Measurements from ENCODE around the gene HYI.
"Not testable (repeated sequence)": the region's sequence is repeated elsewhere in the genome, so short reads cannot be mapped to it uniquely, and the experiment has no call there.

HYI gene

DNA sequence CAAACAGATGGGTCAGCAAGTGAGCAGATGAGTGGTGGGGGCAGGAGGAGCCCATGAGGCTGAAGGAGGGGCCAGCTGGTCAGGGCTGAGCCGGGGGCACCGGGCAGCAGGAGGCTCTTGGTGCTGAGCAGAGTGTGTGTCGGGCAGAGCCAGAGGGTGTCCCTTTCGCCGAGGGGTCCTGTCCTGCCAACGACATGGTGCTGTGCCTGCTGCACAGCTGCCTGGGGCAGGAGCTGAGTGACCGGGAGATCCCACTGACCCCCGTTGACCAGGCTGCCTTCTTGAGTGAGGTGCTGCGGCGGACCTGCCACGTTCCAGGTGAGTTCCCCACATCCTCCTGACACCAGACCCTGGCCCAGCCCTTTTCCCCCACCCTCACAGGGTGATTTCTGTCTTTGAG, 27.5 kb downstream of the HYI start:
- no peak for DNase-seq

DNA sequence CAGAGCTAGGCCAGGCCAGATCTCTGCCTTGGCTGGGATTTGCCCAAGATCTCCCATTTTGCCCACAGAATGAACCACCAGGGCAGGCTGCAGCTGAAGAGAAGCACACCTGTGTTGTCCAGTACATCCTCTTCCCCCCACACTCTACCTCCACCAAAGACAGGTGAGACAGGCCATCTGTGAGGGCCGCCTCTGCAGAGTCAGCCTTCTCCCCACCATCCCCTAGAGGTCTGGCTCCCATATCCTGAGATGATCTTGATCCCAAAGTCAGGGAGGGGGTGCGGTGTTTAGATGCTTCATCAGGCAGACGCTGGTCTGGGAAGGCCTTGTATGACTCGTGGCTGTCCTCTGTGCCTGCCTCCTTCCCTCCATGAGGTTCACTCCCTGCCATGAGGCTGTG, 28.7 kb downstream of the HYI start:
- no peak for DNase-seq

DNA sequence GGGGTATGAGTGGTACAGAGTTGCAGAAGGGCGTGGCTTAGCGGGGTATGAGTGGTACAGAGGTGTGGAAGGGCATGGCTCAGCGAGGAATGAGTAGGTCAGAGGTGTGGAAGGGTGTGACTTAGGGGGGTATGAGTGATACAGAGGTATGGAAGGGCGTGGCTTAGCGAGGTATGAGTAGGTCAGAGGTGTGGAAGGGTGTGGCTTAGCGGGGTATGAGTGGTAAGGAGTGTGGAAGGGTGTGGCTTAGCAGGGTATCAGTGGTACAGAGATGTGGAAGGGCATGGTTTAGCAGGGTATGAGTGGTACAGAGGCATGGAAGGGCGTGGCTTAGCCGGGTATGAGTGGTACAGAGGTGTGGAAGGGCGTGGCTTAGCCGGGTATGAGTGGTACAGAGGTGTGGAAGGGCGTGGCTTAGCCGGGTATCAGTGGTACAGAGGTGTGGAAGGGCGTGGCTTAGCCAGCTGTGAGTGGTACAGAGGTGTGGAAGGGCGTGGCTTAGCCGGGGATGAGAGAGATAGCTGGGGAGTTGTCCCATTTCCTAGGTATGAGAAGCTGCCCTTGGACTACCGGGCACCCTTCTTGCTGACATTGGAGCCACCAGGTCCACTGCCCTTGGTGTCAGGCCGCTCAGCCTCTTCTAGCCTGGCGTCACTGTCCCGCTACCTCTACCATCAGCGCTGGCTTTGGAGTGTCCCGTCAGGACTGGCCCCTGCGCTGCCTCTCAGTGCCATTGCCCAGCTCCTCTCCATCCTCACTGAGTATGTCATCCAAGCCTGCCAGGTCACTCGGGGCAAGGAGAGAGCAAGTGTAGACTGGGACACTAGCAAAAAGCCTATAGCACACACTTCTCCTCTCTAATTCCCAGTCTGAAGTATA, 29.8 kb downstream of the HYI start:
- no peak for DNase-seq

DNA sequence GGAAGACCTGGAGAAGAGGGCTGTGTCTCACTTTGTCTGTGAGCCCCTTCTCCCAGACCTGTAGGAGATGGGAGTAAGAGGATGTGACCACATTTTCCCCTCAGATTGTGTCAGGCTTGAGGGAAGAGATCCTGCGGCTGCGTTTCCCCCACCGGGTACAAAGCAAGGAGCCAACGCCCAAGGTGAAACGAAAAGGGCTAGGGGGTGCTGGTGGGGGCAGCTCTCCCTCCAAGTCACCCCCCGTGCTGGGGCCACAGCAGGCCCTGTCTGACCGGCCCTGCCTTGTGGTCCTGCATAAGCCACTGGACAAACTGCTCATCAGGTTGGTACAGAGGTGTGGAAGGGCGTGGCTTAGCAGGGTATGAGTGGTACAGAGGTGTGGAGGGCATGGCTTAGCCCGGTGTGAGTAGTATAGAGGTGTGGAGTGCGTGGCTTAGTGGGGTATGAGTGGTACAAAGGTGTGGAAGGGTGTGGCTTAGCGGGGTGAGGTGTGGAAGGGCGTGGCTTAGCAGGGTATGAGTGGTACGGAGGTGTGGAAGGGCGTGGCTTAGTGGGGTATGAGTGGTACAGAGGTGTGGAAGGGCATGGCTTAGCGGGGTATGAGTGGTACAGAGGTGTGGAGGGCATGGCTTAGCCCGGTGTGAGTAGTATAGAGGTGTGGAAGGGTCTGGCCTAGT, 30.6 kb downstream of the HYI start:
- DNase-seq, result no peak

DNA sequence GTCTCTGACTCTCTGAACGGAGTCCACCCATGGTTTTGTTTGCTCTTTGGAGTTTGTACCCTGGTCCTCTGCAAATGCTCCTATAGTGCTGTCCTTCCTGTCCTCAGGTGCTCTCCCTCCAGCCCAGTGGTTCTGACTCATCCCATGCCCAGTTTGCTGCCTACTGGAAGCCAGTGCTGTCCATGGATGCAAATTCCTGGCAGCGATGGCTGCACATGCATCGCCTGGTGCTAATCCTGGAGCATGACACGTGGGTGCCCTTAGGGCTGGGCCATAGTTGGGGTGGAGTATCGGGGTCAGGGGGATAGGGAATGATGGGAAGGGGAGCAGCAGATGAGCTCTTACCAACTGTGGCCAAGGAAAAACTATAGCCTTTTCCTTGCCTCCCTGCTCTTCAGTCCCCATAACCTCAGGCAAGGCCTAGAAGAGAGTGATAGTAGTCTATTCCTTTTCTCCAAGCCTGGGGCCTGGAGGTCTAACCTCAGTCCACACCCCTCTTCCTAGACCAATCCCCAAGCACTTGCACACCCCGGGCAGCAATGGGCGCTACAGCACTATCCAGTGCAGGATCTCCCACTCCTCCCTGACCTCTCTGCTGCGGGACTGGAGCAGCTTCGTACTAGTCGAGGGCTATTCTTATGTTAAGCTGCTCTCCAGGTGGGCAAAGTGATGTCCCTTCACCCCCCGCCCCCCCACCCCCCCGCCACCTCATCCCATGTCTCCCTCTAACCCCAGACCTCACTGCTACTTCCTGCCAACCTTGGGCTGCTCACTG, 31.6 kb downstream of the HYI start:
- DNase-seq, result no peak

DNA sequence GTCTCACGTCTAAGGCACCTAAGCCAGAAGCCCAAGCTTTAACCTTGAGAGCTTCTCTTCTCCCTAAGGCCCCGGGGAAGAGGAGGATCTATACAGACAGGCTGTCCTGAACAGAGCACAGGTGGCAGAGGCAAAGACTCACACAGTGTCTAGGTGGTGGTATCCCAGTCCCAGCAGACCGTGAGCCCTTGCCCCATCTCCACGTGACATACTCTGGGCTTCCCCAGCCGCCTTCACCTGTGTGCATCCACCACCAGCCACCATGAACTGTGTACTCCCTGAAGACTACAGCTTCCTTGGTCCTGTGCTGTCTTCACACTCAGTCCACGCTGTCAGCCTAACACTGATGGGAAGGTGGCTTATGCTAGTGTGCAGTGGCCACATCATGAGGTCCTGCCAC, 32.3 kb downstream of the HYI start:
- no peak for DNase-seq

DNA sequence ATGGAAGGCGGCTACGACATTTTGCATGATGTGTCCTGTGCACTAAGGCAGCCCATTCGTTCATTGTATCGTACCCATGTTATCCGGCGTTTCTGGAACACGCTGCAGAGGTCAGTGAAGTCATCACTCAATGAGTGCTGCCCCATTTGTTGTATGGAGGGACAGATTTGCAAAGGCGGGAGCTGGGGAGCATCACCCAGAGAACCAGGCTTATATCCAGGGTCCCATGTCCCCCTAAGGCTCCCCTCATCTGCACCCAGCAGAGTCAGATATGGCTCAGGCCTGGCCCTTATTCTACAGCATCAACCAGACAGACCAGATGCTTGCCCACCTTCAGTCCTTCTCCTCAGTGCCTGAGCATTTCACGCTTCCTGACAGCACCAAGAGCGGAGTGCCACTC, 32.9 kb downstream of the HYI start:
- no peak for DNase-seq

DNA sequence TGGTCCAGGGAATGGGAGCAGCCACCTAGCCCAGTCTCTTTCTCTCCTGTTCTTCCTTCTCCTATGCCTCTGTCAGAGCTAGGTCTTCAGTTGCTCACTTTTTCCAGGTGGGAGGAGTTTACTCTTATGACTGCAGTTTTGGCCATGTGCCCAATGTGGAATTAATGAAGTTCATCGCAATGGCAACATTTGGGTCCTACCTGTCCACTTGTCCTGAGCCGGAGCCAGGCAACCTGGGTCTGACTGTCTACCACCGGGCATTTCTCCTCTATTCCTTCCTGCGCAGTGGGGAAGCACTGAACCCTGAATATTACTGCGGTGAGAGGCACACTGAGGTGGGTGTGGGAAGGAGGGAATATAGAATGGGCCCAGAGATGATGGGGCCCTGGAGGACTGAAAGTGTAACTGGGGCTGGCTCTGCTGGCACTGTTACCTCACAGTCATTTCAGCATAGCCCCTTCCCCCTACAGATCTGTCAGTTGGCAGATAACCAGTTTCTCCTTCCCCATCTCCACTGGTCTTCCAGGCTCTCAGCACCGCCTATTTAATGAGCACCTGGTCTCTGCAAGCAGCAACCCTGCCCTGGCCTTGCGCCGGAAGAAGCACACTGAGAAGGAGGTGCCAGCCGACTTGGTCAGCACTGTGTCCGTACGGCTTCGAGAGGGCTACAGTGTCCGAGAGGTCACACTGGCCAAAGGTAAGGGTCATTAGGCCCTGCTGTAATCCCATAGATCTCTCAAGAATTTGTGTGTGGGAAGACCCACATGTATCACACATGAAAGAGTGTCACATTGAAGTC, 33.9 kb downstream of the HYI start:
- no peak for DNase-seq

DNA sequence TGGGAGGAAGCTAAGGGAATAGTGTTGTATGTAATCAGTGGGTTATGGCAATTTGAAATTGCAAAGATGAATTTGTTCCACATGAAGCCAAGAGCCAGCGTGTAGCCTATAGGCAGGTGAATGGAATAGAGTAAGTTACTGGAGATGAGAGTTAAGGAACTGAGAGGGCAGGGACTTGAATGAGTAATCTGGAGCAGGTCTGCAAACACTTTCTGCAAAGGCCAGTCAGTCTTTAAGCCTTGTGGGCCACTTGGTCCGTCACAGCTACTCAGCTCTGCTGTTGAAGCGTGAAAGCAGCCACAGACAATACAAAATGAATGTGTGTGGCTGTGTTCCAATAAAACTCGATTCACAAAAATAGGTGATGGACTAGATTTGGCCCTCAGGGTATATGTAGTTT, 34.9 kb downstream of the HYI start:
- DNase-seq, result no peak

DNA sequence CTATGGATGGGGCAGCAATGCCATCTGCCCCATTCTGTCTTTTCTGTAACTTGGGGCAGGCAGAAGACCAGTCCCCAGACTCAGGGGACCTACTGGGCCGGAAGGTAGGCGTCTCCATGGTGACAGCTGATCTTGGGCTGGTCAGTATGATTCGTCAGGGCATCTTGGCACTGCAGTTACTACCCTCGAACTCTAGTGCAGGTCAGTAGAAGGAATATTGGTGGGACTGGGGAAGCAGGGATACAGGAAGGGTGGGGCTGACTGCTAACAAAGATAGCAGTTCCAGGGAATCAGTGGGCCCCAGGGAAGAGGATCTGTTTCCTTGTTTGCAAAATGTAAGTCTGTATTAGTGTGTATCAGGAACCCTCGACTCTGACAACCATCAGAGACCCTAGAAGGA, 37.8 kb downstream of the HYI start:
- DNase-seq, result no peak

DNA sequence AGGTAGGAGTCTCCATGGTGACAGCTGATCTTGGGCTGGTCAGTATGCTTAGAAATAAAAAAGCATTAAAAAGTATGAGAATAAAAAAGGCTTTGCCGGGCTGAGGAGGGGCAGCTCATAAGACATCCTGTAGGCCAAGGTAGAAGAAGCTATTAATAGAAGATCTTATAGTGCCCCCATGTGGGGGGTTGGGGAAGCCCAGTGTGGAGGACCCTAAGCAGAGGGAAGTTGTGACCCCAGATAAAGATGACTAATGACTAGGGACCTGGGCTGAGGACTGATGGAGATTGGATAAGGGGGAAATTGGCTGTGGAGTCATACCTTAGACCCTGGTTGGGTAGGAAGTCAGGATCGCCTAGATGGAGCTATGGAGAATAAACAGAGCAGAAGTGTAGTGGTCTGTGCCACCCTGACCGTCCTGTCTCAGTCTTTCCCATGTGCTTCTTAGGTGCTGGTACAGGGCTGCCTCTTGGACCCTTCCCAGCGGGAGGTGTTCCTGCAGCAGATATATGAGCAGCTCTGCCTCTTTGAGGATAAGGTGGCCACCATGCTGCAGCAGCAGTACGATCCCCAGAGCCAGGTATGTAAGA, 39.0 kb downstream of the HYI start:
- peak; percentile 33 for DNase-seq

DNA sequence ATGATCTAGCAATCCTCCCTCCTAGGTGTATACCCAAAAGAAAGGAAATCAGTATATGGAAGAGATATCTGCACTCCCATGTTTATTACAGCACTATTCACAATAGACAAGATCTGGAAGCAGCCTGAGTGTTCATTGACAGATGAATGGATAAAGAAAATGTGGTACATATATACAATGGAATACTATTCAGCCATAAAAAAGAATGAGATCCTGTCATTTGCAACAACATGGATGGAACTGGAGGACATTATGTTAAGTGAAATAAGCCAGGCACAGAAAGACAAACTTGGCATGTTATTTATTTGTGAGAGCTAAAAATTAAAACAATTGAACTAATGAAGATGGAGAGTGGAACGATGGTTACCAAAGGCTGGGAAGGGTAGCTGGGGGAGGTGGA, 40.3 kb downstream of the HYI start:
- not testable (repeated sequence) for DNase-seq

DNA sequence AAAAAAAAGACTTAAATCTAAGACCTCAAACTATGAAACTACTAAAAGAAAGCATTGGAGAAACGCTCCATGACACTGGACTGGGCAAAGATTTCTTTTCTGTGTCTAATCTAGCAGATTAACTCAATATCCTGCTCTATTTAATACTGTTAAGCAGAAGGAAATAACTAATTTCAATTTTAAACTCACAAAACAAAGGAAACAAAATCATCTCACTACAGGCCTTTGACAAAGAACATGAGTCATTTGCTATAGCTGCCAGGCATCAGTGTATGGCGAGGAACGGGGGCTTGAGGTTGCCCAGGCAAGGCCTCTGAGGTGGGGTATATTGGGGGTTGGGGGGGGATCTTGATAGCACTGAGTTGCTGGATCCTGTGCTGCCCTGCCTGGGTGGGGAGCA, 43.2 kb downstream of the HYI start:
- no peak for DNase-seq

DNA sequence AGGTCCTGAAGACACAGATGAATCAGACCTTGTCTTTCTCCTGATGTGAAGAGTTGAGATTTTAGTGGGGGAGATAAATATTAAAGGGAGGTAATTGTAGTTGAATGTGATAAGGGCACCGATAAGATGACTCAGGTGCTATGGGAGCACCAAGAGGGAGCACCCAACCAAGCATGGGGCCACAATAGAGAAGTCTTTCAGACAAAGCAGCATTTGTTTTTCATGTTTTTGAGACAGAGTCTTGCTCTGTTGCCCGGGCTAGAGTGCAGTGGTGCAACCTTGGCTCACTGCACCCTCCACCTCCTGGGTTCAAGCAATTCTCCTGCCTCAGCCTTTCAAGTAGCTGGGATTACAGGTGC, 47.9 kb downstream of the HYI start:
- DNase-seq, result no peak

DNA sequence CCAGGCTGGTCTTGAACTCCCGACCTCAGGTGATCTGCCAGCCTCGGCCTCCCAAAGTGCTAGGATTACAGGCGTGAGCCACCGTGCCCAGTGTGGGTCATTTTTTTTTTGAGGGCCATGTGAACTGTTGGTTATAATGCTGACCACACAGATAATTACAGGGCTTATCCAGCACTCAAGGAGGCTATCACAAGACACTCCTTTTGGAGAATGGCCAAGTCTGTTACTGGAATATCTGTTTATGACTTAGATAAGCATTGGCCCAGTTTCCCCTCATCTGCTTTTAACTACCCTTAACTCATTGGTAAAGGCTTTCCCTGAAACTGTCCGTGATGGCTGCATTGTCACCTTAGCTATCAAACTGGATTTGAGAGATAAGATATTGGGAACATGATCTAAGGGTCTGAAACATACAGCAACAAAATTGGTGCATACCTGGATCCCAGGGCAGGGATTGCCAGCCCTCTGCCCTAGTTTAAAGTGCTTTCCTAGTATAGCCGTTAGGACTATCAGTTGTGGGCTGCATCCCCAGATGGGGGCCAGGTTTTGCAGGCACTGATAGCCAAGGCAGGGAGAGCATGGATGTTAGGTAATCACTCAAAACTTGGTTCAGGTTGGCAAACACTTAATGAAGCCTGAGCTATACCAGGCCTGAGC, 48.4 kb downstream of the HYI start:
- DNase-seq, result no peak

DNA sequence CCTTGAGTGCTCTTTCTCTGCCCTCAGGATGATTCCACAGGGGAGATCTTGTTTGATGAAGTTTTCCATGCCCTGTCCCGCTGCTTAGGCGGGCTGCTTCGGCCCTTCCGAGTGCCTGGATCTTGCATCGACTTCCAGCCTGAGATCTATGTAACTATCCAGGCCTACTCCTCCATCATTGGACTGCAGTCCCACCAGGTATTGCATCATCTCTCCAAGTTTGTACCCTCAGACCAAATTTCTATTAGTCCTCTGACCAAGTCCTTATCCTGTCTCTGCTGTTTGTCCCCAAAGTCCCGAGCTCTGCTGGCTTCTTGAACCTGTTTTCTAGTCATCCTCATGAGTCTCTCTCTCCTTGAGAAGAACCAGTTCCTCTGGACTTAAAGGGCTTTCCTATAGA, 49.4 kb downstream of the HYI start:
- no peak for DNase-seq

DNA sequence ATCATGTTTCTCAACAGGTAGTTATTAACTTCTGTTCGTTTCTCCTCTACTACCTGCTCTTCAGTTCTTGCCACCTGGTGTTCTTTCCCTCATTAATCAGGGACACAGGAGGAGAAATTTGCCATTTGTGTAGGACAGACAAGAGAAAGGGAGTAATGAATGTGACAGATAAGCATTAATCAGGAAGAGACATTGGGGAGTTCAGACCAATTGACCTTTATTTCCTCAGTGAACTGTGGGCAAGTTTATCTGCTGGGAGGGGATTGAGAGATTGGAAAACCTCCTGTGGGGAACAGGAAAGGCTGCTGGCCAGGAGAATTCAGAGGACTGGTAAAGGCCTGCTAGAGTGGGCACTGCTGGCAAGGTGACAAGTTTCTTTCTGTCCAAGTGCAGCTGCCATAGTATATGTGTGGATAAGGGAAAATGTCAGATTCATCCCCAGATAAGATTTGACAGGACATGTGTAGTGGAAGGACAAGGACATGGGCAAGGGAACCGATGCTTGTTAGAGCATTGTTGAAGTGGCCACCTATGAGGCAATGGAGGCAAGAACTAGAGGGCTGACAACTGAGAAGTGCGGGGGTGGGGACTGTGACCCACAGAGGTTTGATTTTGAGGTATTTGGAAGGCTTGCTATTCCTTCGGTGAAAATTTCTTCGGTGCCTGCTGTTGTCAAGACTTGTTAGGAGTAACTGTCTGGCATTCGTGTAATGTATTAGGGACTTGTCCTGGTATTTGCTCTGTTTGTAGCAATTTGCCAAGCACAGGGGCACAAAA, 51.5 kb downstream of the HYI start:
- no peak for DNase-seq

All from GDM1 (cell line).